CD4-positive, alpha-beta T cell (primary cell): ENCODE data around the gene NOL8. TPM values are rescaled to one million over a fixed set of nuclear protein-coding genes. Genes with fewer than 3 reads are reported as not detected.

Source experiments
- ATAC-seq: fragments of 200-7000 bp; cut with Tn5 transposase; one replicate; pipeline ENCODE4 v1.10.0; 2022; ENCODE audit warnings: mild to moderate bottlenecking; ENCODE audit not compliant: poor library complexity
- CTCF ChIA-PET: fragments of 350-600 bp; sonication (Branson Sonifier 250); formaldehyde crosslinking; loops from one replicate; lab custom pipeline; 2021; ENCODE audit warnings: antibody characterized with exemption, inconsistent platforms; lab: Charles Lee
- POLR2A ChIA-PET: fragments of 350-600 bp; sonication (Branson Sonifier 250); formaldehyde crosslinking; loops from one replicate; lab custom pipeline; 2021; ENCODE audit warnings: antibody characterized with exemption, inconsistent platforms; lab: Charles Lee
- DNase-seq, 14 experiments: peaks; one replicate each; pipeline ENCODE4 v3.0.0-alpha.2; 2013 to 2020; ENCODE audit warnings: mixed read lengths in 2 of 14
- H3K27ac ChIP-seq, 2 donors: one replicate each; pipeline versions ENCODE4 v1.5.1 to v1.7.0; 2013; ENCODE audit warnings: low read length in 2 of 2, low read depth in 1 of 2, mild to moderate bottlenecking in 1 of 2
- H3K27me3 ChIP-seq, 2 experiments: 1 replicate in 1 of 2; 2 replicates in 1 of 2; pipeline versions ENCODE4 v1.6.1 to v1.7.0; 2013; ENCODE audit warnings: low read length in 2 of 2, control low read depth in 1 of 2, mild to moderate bottlenecking in 1 of 2, moderate library complexity in 1 of 2; ENCODE audit not compliant: insufficient read depth in 2 of 2, control insufficient read depth in 1 of 2
- H3K36me3 ChIP-seq: one replicate; pipeline ENCODE4 v1.6.1; 2013; ENCODE audit warnings: low read length, control low read depth; ENCODE audit not compliant: insufficient read depth
- H3K4me1 ChIP-seq: one replicate; pipeline ENCODE4 v1.6.1; 2013; ENCODE audit warnings: low read length, control low read depth; ENCODE audit not compliant: insufficient read depth
- H3K4me3 ChIP-seq: one replicate; pipeline ENCODE4 v1.5.1; 2013; ENCODE audit warnings: mild to moderate bottlenecking, low read length, moderate library complexity
- H3K9me3 ChIP-seq, 2 experiments: 1 replicate in 1 of 2; 2 replicates in 1 of 2; pipeline versions ENCODE4 v1.6.1 to v1.7.0; 2013; ENCODE audit warnings: low read length in 2 of 2, mild to moderate bottlenecking in 2 of 2, control low read depth in 1 of 2, moderate library complexity in 1 of 2; ENCODE audit not compliant: control insufficient read depth in 1 of 2, insufficient read depth in 1 of 2
- H3K27ac Mint-ChIP-seq: one replicate; pipeline ENCODE4 v1.8.0; 2020; ENCODE audit warnings: mixed read lengths
- H3K27me3 Mint-ChIP-seq: one replicate; pipeline ENCODE4 v1.8.0; 2021; ENCODE audit warnings: mixed read lengths
- H3K36me3 Mint-ChIP-seq: one replicate; pipeline ENCODE4 v1.8.0; 2021; ENCODE audit warnings: low read depth, mixed read lengths
- H3K4me1 Mint-ChIP-seq: one replicate; pipeline ENCODE4 v1.8.0; 2021; ENCODE audit warnings: low read depth, mixed read lengths
- H3K4me3 Mint-ChIP-seq: one replicate; pipeline ENCODE4 v1.8.0; 2020; ENCODE audit warnings: mild to moderate bottlenecking, mixed read lengths
- H3K9me3 Mint-ChIP-seq: one replicate; pipeline ENCODE4 v1.8.0; 2020; ENCODE audit warnings: mixed read lengths
- intact Hi-C, 2 experiments: fragments of 100-400 bp; cut with DNase I in 1 of 2; cut with micrococcal nuclease in 1 of 2; formaldehyde crosslinking; loops; one replicate each; pipeline versions ENCODE4 v1.15.1 to v1.9.0; 2023 to 2025; cut with DNase I, micrococcal nuclease
- total RNA-seq, 174 experiments: library from RNA in 2 of 174; stranded (reverse) in 2 of 174; gene quantifications; one replicate each; pipeline ENCODE4 v1.2.3 and lab custom pipeline; 2021 to 2026
- TF ChIP-seq, protein P1 (sequence below): fragments of 200-600 bp; IDR thresholded peaks from one replicate; pipeline ENCODE4 v1.8.0; 2022; ENCODE audit warnings: antibody characterized with exemption, mild to moderate bottlenecking

The NOL8 gene
- total RNA-seq, 2 experiments from 2014 or later: 55.9 to 65.7 TPM

DNA sequence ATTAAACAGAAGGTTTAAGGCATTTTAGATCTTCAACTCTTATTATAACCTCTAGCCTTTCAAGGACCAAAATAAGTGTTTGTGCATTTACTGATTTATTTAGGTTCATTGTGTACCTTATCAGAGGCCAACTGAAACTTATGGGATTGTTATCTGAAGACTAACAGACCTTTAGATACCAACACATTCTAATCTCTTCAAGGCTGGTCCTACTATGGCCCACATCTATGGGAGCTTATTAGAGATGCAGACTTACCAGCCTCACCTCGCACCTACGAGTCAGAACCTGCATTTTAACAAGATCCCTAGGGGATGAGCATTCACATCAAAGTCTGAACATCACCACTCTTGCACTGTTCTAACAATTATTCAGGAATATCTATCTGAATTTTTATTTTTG is 33.6 kb downstream of the NOL8 start:
- H3K27me3 Mint-ChIP-seq: no peaks in the 10 kb centered on the region
- ATAC-seq (no peak), DNase-seq (no peak)
- ChIA-PET POLR2A (interaction anchor here (1.3 to 2.2 kb wide), 3 partner anchors 10 to 378 kb away, joined by 4 to 11 read pairs (median 4); partner anchors contain the start of genes CENPP, IPPK and NOL8), CTCF (no interaction called here)
- Histone ChIP-seq H3K4me3 (no peak overlapping the region), H3K9me3 (no peaks in the 10 kb centered on the region), H3K27me3 (no peaks in the 10 kb centered on the region), H3K36me3 (peaks cover 16% of the 10 kb centered on the region), H3K4me1 (peaks cover 25% of the 10 kb centered on the region), H3K27ac (no peak overlapping the region)
- peaks cover 48% of the 10 kb centered on the region for H3K36me3 Mint-ChIP-seq
- no peaks in the 10 kb centered on the region for H3K9me3 Mint-ChIP-seq
- intact Hi-C loops: loop anchor here in 1 of 2 experiments (5.0 to 10.0 kb wide), 7 partner anchors 174 to 1963 kb away; partner anchors contain the start of genes BICD2, FAM120A, FAM120AOS and IPPK
- H3K27ac Mint-ChIP-seq: peak overlapping the region; percentile 60
- peak overlapping the region; percentile 98 for H3K4me3 Mint-ChIP-seq
- peaks cover 80% of the 10 kb centered on the region for H3K4me1 Mint-ChIP-seq
- TF ChIP-seq, protein P1, sequence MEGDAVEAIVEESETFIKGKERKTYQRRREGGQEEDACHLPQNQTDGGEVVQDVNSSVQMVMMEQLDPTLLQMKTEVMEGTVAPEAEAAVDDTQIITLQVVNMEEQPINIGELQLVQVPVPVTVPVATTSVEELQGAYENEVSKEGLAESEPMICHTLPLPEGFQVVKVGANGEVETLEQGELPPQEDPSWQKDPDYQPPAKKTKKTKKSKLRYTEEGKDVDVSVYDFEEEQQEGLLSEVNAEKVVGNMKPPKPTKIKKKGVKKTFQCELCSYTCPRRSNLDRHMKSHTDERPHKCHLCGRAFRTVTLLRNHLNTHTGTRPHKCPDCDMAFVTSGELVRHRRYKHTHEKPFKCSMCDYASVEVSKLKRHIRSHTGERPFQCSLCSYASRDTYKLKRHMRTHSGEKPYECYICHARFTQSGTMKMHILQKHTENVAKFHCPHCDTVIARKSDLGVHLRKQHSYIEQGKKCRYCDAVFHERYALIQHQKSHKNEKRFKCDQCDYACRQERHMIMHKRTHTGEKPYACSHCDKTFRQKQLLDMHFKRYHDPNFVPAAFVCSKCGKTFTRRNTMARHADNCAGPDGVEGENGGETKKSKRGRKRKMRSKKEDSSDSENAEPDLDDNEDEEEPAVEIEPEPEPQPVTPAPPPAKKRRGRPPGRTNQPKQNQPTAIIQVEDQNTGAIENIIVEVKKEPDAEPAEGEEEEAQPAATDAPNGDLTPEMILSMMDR: no peak

DNA sequence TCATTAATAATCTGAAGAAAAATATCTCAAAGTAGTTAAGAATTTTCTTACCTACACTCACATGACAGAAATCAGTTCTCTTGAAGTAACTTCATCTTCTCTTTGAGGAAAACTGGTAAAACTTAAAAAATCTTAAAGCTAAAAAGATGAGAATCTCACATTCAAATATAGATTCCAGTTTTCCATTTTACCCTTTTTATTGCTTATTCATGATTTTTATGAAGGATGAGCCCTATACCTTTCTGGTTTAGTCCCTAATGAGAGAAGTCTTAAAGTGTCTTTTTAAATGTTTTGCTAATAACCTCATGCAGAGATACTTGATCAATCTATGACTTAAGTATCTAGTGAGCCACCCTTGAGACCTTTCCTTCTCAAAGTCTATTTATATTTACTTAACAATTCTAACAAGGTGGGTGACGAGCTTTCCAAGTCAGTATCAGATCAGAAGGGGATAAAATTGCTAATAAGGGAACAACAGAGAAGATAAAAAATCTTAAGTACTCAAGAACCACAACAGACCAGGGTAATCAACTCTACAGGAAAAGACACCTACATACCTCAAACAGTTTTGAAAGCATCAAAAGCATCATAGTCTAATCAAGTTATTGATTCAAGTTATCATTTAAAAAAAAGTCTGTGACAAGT is 34.2 kb downstream of the NOL8 start:
- peaks cover 22% of the 10 kb centered on the region for H3K36me3 ChIP-seq
- Mint-ChIP-seq H3K27me3 (no peaks in the 10 kb centered on the region), H3K27ac (peak overlapping the region; percentile 60), H3K36me3 (peaks cover 47% of the 10 kb centered on the region), H3K9me3 (no peaks in the 10 kb centered on the region), H3K4me3 (peak overlapping the region; percentile 77), H3K4me1 (peaks cover 75% of the 10 kb centered on the region)
- peaks cover 25% of the 10 kb centered on the region for H3K4me1 ChIP-seq
- intact Hi-C loops: loop anchor here in 1 of 2 experiments (5.0 to 10.0 kb wide), 7 partner anchors 174 to 1964 kb away; partner anchors contain the start of genes BICD2, FAM120A, FAM120AOS and IPPK
- ChIA-PET CTCF (no interaction called here), POLR2A (interaction anchor here (1.3 to 1.6 kb wide), 2 partner anchors 11 to 379 kb away, joined by 4 read pairs; partner anchors contain the start of gene IPPK)
- ATAC-seq: no peak
- TF ChIP-seq, protein P1: no peak
- no peak overlapping the region for H3K27ac ChIP-seq
- H3K27me3 ChIP-seq: no peaks in the 10 kb centered on the region
- H3K9me3 ChIP-seq: no peaks in the 10 kb centered on the region
- no peak for DNase-seq
- H3K4me3 ChIP-seq: no peak overlapping the region

DNA sequence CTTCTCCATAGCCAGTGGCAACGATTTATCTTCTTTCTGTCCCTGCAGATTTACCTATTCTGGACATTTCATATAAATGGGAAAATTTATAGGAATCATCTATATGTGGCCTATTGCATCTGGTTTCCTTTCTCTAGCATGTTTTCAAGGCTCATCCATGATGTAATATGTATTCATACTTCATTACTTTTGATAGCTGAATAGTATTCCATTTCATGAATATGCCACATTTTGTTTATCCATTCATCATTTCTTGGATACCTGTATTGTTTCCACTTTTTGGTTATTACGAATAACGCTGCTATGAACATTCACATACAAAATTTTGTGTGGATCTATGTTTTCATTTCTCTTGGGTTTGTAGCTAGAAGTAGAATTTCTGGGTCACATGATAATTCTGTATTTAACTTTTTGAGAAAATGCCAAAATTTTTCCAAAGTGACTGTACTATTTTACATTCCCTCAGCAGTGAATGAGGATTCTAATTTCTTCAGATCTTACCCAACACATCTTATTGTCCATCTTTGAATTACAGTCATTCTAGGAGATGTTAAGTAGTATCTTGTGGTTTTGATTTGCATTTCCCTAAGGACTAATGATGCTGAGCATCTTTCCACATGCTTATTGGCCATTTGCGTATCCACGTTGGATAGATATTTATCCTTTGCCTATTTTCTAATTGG is 35.3 kb downstream of the NOL8 start:
- no peak overlapping the region for H3K27ac ChIP-seq
- no peaks in the 10 kb centered on the region for H3K9me3 Mint-ChIP-seq
- H3K27me3 Mint-ChIP-seq: no peaks in the 10 kb centered on the region
- ChIA-PET CTCF (interaction anchor here (0.5 kb wide), 1 partner anchor 677 kb away, joined by 3 read pairs; no protein-coding TSS in a partner anchor), POLR2A (interaction anchor here (0.7 kb wide), 1 partner anchor 36 kb away, joined by 3 read pairs; the partner anchor contains the start of gene CENPP)
- peaks cover 33% of the 10 kb centered on the region for H3K36me3 ChIP-seq
- peaks cover 68% of the 10 kb centered on the region for H3K4me1 Mint-ChIP-seq
- TF ChIP-seq, protein P1: no peak
- intact Hi-C loops: loop anchor here in 1 of 2 experiments (5.0 to 10.0 kb wide), 7 partner anchors 173 to 1965 kb away; partner anchors contain the start of genes BICD2, FAM120A, FAM120AOS and IPPK
- peaks cover 58% of the 10 kb centered on the region for H3K36me3 Mint-ChIP-seq
- H3K4me1 ChIP-seq: peaks cover 25% of the 10 kb centered on the region
- no peaks in the 10 kb centered on the region for H3K9me3 ChIP-seq
- peak overlapping the region; percentile 36 for H3K27ac Mint-ChIP-seq
- no peak overlapping the region for H3K4me3 ChIP-seq
- no peak overlapping the region for H3K4me3 Mint-ChIP-seq
- no peak for ATAC-seq
- H3K27me3 ChIP-seq: no peaks in the 10 kb centered on the region
- no peak for DNase-seq
